Measurements from ENCODE around the gene EXOC4.
"Not testable (repeated sequence)": the region's sequence is repeated elsewhere in the genome, so short reads cannot be mapped to it uniquely, and the experiment has no call there.

EXOC4 gene

DNA sequence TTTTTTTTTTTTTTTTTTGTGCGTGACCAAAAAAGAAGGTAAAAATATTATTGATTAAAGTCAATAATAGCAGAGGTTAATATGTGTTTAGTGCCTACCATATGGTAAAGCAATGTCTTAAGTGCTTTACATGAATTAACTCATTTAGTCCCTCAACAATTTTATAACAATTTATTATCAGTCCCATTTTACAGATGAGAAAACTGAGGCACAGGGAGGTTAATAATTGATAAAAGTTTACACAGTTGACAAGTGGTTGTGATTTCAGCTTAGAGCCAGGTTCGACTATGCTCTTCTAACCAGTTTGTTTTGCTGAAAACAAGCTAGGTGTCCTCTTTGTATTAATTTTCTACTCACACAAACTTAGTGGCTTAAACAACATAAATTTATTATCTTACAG lies 67.0 kb downstream of the EXOC4 start:
- Histone ChIP-seq H3K27me3 (ENCODE audit: control insufficient read depth, low read length) (no peaks in the 10 kb centered on the region), H3K9me3 (ENCODE audit: control insufficient read depth, insufficient read depth, low read length) (peaks cover 3% of the 10 kb centered on the region; the same call in 1 of the 2 replicates), H3K9me2 (replicated peaks; ENCODE audit: control insufficient read depth, low read length) (no peaks in the 10 kb centered on the region), H3K4me2 (ENCODE audit: low read length) (no peak overlapping the region), H3K36me3 (ENCODE audit: control insufficient read depth, low read length) (peaks cover 21% of the 10 kb centered on the region), H3F3A (ENCODE audit: control insufficient read depth, insufficient read depth) (no peaks in the 10 kb centered on the region), H3K79me2 (ENCODE audit: control insufficient read depth, low read length) (no peaks in the 10 kb centered on the region), H3K4me3 (ENCODE audit: low read length) (no peak overlapping the region), H3K4me1 (ENCODE audit: control insufficient read depth, low read length) (no peaks in the 10 kb centered on the region), H3K27ac (ENCODE audit: low read depth, low read length) (no peak overlapping the region), H4K20me1 (ENCODE audit: control insufficient read depth, insufficient read depth, low read depth, low read length) (no peaks in the 10 kb centered on the region)
- TF ChIP-seq, protein P1, sequence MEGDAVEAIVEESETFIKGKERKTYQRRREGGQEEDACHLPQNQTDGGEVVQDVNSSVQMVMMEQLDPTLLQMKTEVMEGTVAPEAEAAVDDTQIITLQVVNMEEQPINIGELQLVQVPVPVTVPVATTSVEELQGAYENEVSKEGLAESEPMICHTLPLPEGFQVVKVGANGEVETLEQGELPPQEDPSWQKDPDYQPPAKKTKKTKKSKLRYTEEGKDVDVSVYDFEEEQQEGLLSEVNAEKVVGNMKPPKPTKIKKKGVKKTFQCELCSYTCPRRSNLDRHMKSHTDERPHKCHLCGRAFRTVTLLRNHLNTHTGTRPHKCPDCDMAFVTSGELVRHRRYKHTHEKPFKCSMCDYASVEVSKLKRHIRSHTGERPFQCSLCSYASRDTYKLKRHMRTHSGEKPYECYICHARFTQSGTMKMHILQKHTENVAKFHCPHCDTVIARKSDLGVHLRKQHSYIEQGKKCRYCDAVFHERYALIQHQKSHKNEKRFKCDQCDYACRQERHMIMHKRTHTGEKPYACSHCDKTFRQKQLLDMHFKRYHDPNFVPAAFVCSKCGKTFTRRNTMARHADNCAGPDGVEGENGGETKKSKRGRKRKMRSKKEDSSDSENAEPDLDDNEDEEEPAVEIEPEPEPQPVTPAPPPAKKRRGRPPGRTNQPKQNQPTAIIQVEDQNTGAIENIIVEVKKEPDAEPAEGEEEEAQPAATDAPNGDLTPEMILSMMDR (IDR thresholded peaks at IDR 0.05; ENCODE audit: low read depth, low read length, poor library complexity, severe bottlenecking), result no peak

DNA sequence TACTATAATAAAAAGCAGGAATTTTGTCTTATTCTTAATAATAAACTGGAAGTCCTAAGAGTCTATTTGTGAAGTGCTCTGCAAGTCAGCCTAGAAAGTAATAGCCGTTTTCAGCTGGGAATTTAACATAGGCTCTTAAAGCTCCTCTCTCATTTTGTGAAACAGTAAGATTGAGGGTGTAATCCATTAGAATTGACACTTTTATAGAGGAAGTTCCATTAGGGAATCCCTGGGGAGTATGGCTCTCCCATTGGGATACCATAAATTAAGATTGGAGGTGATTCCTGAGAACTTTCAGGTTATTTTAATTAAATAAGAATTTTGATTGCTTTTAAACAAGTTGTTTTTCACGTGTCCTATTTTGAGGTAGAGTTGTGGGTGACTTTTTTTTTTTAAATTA lies 68.0 kb downstream of the EXOC4 start:
- Histone ChIP-seq H3K36me3 (ENCODE audit: control insufficient read depth, low read length) (peaks cover 21% of the 10 kb centered on the region), H3K4me3 (ENCODE audit: low read length) (no peak overlapping the region), H4K20me1 (ENCODE audit: control insufficient read depth, insufficient read depth, low read depth, low read length) (no peaks in the 10 kb centered on the region), H3K27ac (ENCODE audit: low read depth, low read length) (no peak overlapping the region), H3K4me1 (ENCODE audit: control insufficient read depth, low read length) (no peaks in the 10 kb centered on the region), H3K9me2 (replicated peaks; ENCODE audit: control insufficient read depth, low read length) (no peaks in the 10 kb centered on the region), H3K9me3 (ENCODE audit: control insufficient read depth, insufficient read depth, low read length) (peaks cover 3% of the 10 kb centered on the region; the same call in 1 of the 2 replicates), H3F3A (ENCODE audit: control insufficient read depth, insufficient read depth) (no peaks in the 10 kb centered on the region), H3K4me2 (ENCODE audit: low read length) (no peak overlapping the region), H3K27me3 (ENCODE audit: control insufficient read depth, low read length) (no peaks in the 10 kb centered on the region), H3K79me2 (ENCODE audit: control insufficient read depth, low read length) (no peaks in the 10 kb centered on the region)
- TF ChIP-seq, protein P1 (IDR thresholded peaks at IDR 0.05; ENCODE audit: low read depth, low read length, poor library complexity, severe bottlenecking), result no peak
- no peak for TF ChIP-seq EZH2phosphoT487 (IDR thresholded peaks at IDR 0.05; ENCODE audit: borderline replicate concordance, low read length)

DNA sequence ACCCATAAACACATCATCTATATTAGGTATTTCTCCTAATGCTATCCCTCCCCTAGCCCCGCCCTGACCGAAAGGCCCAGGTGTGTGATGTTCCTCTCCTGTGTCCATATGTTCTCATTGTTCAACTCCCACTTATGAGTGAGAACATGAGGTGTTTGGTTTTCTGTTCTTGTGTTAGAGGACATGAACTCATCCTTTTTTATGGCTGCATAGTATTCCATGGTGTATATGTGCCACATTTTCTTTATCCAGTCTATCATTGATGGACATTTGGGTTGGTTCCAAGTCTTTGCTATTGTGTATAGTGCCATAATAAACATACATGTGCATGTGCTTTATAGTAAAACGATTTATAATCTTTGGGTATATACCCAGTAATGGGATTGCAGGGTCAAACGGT lies 68.5 kb downstream of the EXOC4 start:
- H4K20me1 ChIP-seq (ENCODE audit: control insufficient read depth, insufficient read depth, low read depth, low read length); H3F3A ChIP-seq (ENCODE audit: control insufficient read depth, insufficient read depth); H3K9me3 ChIP-seq (ENCODE audit: control insufficient read depth, insufficient read depth, low read length); H3K9me2 ChIP-seq (replicated peaks; ENCODE audit: control insufficient read depth, low read length); H3K27me3 ChIP-seq (ENCODE audit: control insufficient read depth, low read length); H3K79me2 ChIP-seq (ENCODE audit: control insufficient read depth, low read length); H3K4me1 ChIP-seq (ENCODE audit: control insufficient read depth, low read length); H3K27ac ChIP-seq (ENCODE audit: low read depth, low read length); H3K4me2 ChIP-seq (ENCODE audit: low read length); H3K4me3 ChIP-seq (ENCODE audit: low read length): not testable (repeated sequence)
- H3K36me3 ChIP-seq (ENCODE audit: control insufficient read depth, low read length), result peaks cover 22% of the 10 kb centered on the region

DNA sequence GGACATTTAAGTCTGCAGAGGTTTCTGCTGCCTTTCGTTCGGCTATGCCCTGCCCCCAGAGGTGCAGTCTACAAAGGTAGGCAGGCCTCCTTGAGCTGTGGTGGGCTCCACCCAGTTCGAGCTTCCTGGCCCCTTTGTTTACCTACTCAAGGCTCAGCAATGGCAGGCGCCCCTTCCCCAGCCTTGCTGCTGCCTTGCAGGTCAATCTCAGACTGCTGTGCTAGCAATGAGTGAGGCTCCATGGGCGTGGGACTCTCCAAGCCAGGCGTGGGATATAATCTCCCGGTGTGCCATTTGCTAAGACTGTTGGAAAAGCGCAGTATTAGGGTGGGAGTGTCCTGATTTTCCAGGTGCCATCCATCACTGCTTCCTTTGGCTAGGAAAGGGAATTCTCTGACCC lies 73.9 kb downstream of the EXOC4 start:
- not testable (repeated sequence) for H3K27me3 ChIP-seq (ENCODE audit: control insufficient read depth, low read length); H3K9me2 ChIP-seq (replicated peaks; ENCODE audit: control insufficient read depth, low read length); H3K27ac ChIP-seq (ENCODE audit: low read depth, low read length); H3F3A ChIP-seq (ENCODE audit: control insufficient read depth, insufficient read depth); H4K20me1 ChIP-seq (ENCODE audit: control insufficient read depth, insufficient read depth, low read depth, low read length); H3K9me3 ChIP-seq (ENCODE audit: control insufficient read depth, insufficient read depth, low read length); H3K4me3 ChIP-seq (ENCODE audit: low read length); H3K79me2 ChIP-seq (ENCODE audit: control insufficient read depth, low read length); H3K4me1 ChIP-seq (ENCODE audit: control insufficient read depth, low read length); H3K4me2 ChIP-seq (ENCODE audit: low read length)
- peaks cover 12% of the 10 kb centered on the region for H3K36me3 ChIP-seq (ENCODE audit: control insufficient read depth, low read length)

GRCh38 chr7:133328021-133328420 lies 75.1 kb downstream of the EXOC4 start:
- H4K20me1 ChIP-seq (ENCODE audit: control insufficient read depth, insufficient read depth, low read depth, low read length); H3K27me3 ChIP-seq (ENCODE audit: control insufficient read depth, low read length); H3K9me3 ChIP-seq (ENCODE audit: control insufficient read depth, insufficient read depth, low read length); H3K4me3 ChIP-seq (ENCODE audit: low read length); H3K4me2 ChIP-seq (ENCODE audit: low read length); H3K9me2 ChIP-seq (replicated peaks; ENCODE audit: control insufficient read depth, low read length); H3K27ac ChIP-seq (ENCODE audit: low read depth, low read length); H3F3A ChIP-seq (ENCODE audit: control insufficient read depth, insufficient read depth); H3K79me2 ChIP-seq (ENCODE audit: control insufficient read depth, low read length); H3K4me1 ChIP-seq (ENCODE audit: control insufficient read depth, low read length): not testable (repeated sequence)
- peaks cover 11% of the 10 kb centered on the region for H3K36me3 ChIP-seq (ENCODE audit: control insufficient read depth, low read length)

All from DOHH2 (cell line).